CD8-positive, alpha-beta memory T cell (primary cell): Measurements from ENCODE around the gene MORN1. TPM values are rescaled to one million over a fixed set of nuclear protein-coding genes. Genes with fewer than 3 reads are reported as not detected.
A peak's percentile ranks its signal among the peaks of the same experiment; 100 is the strongest.

Source experiments
- CTCF ChIA-PET: fragments of 350-600 bp; sonication (Branson Sonifier 250); formaldehyde crosslinking; loops from one replicate; lab custom pipeline; 2021; ENCODE audit warnings: antibody characterized with exemption; lab: Charles Lee
- POLR2A ChIA-PET: fragments of 350-600 bp; sonication (Branson Sonifier 250); formaldehyde crosslinking; loops from one replicate; lab custom pipeline; 2021; ENCODE audit warnings: antibody characterized with exemption; lab: Charles Lee
- DNase-seq, 5 donors: peaks; one replicate each; pipeline versions ENCODE4 v3.0.0 to v3.0.0-alpha.2; 2020 to 2022; ENCODE audit warnings: mixed read lengths in 1 of 5
- H3K27ac ChIP-seq: one replicate; pipeline ENCODE4 v1.7.0; 2013; ENCODE audit warnings: low read depth, mild to moderate bottlenecking, low read length, moderate library complexity
- H3K27me3 ChIP-seq: 2 replicates; pipeline ENCODE4 v1.7.0; 2013; ENCODE audit warnings: low read length, mild to moderate bottlenecking; ENCODE audit not compliant: insufficient read depth, poor library complexity, severe bottlenecking
- H3K36me3 ChIP-seq: 2 replicates; pipeline ENCODE4 v1.7.0; 2013; ENCODE audit warnings: mild to moderate bottlenecking, low read length, moderate library complexity; ENCODE audit not compliant: insufficient read depth
- H3K4me1 ChIP-seq: 2 replicates; pipeline ENCODE4 v1.7.0; 2013; ENCODE audit warnings: mild to moderate bottlenecking, low read length, moderate library complexity; ENCODE audit not compliant: insufficient read depth
- H3K4me3 ChIP-seq: 2 replicates; pipeline ENCODE4 v1.7.0; 2013; ENCODE audit warnings: mild to moderate bottlenecking, low read length
- H3K9me3 ChIP-seq: 2 replicates; pipeline ENCODE4 v1.7.0; 2013; ENCODE audit warnings: mild to moderate bottlenecking, low read length
- H3K27ac Mint-ChIP-seq, 8 donors: one replicate each; pipeline ENCODE4 v1.8.0; 2020 to 2021; ENCODE audit warnings: mixed read lengths in 8 of 8, mild to moderate bottlenecking in 6 of 8, inconsistent platforms in 3 of 8, moderate library complexity in 3 of 8
- H3K27me3 Mint-ChIP-seq, 2 donors: one replicate each; pipeline ENCODE4 v1.8.0; 2020 to 2021; ENCODE audit warnings: mixed read lengths in 2 of 2, mild to moderate bottlenecking in 1 of 2, moderate library complexity in 1 of 2
- H3K36me3 Mint-ChIP-seq, 3 donors: one replicate each; pipeline ENCODE4 v1.8.0; 2020 to 2021; ENCODE audit warnings: mixed read lengths in 3 of 3, inconsistent platforms in 1 of 3, mild to moderate bottlenecking in 1 of 3
- H3K4me1 Mint-ChIP-seq, 3 donors: one replicate each; pipeline ENCODE4 v1.8.0; 2020 to 2021; ENCODE audit warnings: mixed read lengths in 3 of 3, inconsistent platforms in 1 of 3, mild to moderate bottlenecking in 1 of 3
- H3K4me3 Mint-ChIP-seq, 7 donors: one replicate each; pipeline ENCODE4 v1.8.0; 2020 to 2021; ENCODE audit warnings: mixed read lengths in 7 of 7, mild to moderate bottlenecking in 6 of 7, moderate library complexity in 4 of 7, inconsistent platforms in 2 of 7
- H3K9me3 Mint-ChIP-seq, 5 donors: one replicate each; pipeline ENCODE4 v1.8.0; 2020 to 2022; ENCODE audit warnings: mixed read lengths in 5 of 5, mild to moderate bottlenecking in 3 of 5, moderate library complexity in 2 of 5, inconsistent platforms in 1 of 5
- polyA plus RNA-seq: library from polyadenylated mRNA; unstranded; fragments of 300-500 nt; fragmentation: Illumina TruSeq; gene quantifications from one replicate; pipeline ENCODE4 v1.2.3, GENCODE V29; 2021
- total RNA-seq, 2 experiments: library from RNA; stranded (reverse); gene quantifications; one replicate each; pipeline ENCODE4 v1.2.3, GENCODE V29; 2021

The MORN1 gene
- total and polyA plus RNA-seq, 3 experiments from 2014 or later, result 3.3 to 10.4 (median 9.4) TPM

DNA sequence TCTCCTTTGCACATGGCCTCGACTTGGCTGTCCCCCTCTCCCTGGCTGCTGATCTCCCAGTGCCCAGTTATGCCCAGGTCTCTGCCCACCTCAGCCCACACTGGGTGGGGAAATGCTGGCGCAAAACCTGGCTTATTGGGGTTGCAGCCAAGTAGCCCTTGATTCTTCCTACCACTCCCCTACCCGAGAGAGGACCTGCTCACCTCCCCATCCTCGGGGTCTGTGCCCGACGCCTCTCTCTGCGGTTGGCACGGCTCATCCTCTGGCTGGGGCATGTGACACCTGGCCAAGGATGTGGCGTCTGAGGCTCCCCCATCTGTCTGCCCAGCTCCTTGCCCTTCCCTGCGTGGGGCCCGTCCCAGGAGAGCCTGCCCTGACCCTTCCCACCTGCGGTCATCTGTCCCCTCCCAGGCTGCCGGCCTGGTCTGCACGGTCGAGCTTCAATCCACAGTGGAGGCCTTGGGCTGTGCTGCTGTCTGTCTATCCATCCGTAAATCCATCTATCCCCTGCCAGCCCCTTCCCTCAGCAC lies 27.5 kb upstream of the MORN1 start:
- H3K4me1 Mint-ChIP-seq, result peaks cover 25 to 46% (median 29%) of the 10 kb centered on the region in 3 donors
- POLR2A ChIA-PET, result no interaction called here

DNA sequence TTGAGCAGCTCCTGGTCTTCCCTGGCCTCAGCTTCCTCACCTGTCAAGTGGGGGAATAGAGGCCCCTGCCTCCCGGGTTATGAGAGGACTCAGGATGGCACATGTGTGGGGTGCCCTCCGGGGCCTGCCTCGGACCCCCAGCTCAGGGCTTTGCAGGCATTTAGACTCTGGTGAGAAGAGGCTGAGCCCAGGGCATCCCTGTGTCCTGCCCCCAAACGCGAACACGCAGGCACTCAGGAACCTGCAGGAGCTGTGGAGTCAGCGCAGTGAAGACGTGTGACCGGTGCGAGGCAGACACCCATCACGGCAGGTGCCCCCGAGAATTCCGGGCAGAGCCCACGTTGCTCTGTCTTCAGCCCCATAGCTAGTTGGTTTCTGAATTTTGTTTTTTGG lies 26.5 kb upstream of the MORN1 start:
- Mint-ChIP-seq H3K36me3 (peaks cover 1 to 6% (median 2%) of the 10 kb centered on the region in 3 donors), H3K27ac (peak overlapping the region in 1 of 8 donors; percentile 32), H3K9me3 (peaks cover 0 to 4% (median under 1%) of the 10 kb centered on the region in 5 donors), H3K4me3 (peak overlapping the region in 1 of 7 donors; percentile 78), H3K27me3 (peaks cover 0 to 2% of the 10 kb centered on the region in 2 donors), H3K4me1 (peaks cover 26 to 51% (median 30%) of the 10 kb centered on the region in 3 donors)
- Histone ChIP-seq H3K36me3 (no peaks in the 10 kb centered on the region), H3K4me3 (no peak overlapping the region), H3K9me3 (no peaks in the 10 kb centered on the region), H3K4me1 (peaks cover 47% of the 10 kb centered on the region), H3K27ac (no peak overlapping the region), H3K27me3 (no peaks in the 10 kb centered on the region)
- ChIA-PET POLR2A (no interaction called here), CTCF (interaction anchor here (1.2 to 4.4 kb wide), 2 partner anchors 108 to 130 kb away, joined by 3 to 49 read pairs; partner anchors contain the start of gene PANK4)
- no peak for DNase-seq

More for the DNA sequence above, 27.5 kb upstream of the MORN1 start:
- Mint-ChIP-seq H3K27ac (peak overlapping the region in 2 of 8 donors; percentile 37 to 43), H3K27me3 (peaks cover 0 to 2% of the 10 kb centered on the region in 2 donors), H3K4me3 (peak overlapping the region in 4 of 7 donors; percentile 24 to 84 (median 60)), H3K36me3 (peaks cover 1 to 8% (median 2%) of the 10 kb centered on the region in 3 donors), H3K9me3 (peaks cover 0 to 11% (median 2%) of the 10 kb centered on the region in 5 donors)
- DNase-seq, result no peak
- CTCF ChIA-PET, result interaction anchor here (1.2 kb wide), 1 partner anchor 107 kb away, joined by 3 read pairs; the partner anchor contains the start of gene PANK4
- H3K4me1 ChIP-seq, result peaks cover 41% of the 10 kb centered on the region
- H3K9me3 ChIP-seq, result no peaks in the 10 kb centered on the region
- no peak overlapping the region for H3K4me3 ChIP-seq
- no peaks in the 10 kb centered on the region for H3K36me3 ChIP-seq
- H3K27ac ChIP-seq, result no peak overlapping the region
- H3K27me3 ChIP-seq, result no peaks in the 10 kb centered on the region

DNA sequence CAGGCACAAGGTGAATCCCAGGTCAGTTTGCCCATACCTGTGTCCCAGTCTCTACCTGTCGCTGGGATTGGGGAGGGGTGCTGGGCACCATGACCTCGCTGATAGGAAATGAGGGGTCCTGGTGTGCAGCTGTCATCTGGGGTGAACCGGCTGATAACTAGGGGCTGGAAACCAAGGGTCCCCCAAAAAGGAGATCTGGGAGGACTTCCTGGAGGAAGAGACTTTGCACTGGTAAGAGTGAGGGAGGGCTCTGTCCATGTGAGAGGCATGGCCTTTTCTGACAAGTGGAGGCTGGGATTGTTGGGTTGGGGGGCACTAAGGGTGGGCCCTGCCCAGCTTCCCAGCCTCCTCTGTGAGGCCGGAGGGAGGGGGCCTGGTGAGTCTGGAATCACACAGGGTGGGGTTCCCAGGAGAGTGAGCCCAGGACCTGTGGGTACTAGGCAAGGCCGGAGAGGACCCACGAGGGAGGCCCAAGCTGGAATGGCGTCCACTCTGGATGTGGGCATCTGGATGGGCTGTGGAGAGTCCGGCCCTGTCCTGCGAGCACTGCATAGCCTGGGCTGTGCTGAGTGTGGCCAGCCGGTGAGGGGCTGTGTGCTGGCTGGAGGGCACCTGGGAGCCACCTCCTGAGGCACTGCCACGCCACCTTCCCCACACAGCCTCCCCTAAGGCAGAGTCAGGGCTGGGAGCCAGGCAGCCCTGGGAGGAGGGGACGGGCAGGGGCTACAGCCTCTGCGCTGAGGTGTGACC lies 25.9 kb upstream of the MORN1 start:
- H3K4me1 ChIP-seq, result peaks cover 47% of the 10 kb centered on the region
- no peak for DNase-seq
- Mint-ChIP-seq H3K27me3 (peaks cover 0 to 2% of the 10 kb centered on the region in 2 donors), H3K4me3 (peak overlapping the region; percentile 85 to 92 (median 89)), H3K27ac (peak overlapping the region; percentile 85 to 98 (median 91)), H3K4me1 (peaks cover 26 to 51% (median 30%) of the 10 kb centered on the region in 3 donors), H3K9me3 (peaks cover 0 to under 1% (median 0%) of the 10 kb centered on the region in 5 donors), H3K36me3 (peaks cover 0 to 4% (median 0%) of the 10 kb centered on the region in 3 donors)
- ChIA-PET POLR2A (no interaction called here), CTCF (interaction anchor here (1.6 to 4.4 kb wide), 3 partner anchors 72 to 131 kb away, joined by 7 to 49 read pairs (median 19); no protein-coding TSS in a partner anchor)
- peak overlapping the region; percentile 63 for H3K4me3 ChIP-seq
- H3K27me3 ChIP-seq, result no peaks in the 10 kb centered on the region
- no peaks in the 10 kb centered on the region for H3K9me3 ChIP-seq
- no peak overlapping the region for H3K27ac ChIP-seq
- H3K36me3 ChIP-seq, result no peaks in the 10 kb centered on the region

DNA sequence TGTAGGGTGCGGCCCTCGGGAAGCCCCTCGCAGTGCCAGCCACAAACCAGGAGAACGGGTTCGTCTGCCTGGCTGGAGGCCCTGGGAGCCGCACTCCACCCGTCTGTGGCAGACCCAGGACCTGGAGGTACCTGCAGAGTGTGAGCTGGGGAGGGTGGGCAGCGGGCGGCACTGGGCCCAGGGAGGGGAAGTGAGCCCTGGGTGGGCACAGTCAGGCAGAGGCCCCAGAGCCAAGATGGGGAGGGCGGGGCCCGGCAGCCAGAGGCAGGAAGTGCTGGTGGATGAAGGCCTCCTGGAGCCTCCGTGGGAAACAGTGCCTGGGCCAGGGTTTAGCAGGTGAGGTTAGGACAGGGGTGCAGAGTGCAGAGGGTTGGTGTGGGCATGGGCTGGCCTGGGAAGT lies 25.0 kb upstream of the MORN1 start:
- H3K27me3 ChIP-seq, result no peaks in the 10 kb centered on the region

DNA sequence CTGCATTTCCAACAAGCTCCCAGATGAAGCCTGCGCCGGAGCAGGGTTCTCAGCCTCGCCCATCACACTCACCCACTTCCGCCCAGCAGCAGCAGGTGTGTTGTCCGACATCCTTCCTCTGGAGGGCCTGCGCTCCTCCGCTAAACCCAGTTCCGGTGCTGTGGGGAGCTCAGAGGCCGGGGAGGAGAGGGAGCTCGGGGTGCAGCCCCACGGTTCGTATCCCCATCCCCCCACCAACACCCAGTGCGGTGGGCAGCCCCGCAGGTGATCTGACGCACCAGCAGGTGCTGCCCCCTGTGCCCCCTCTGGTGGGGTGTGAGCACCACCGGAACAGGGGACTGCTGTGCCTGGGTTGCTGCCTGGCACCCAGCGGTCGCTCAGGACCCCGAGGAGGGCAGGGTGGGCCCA lies 24.5 kb upstream of the MORN1 start:
- Mint-ChIP-seq H3K36me3 (peaks cover 0 to 6% (median 0%) of the 10 kb centered on the region in 3 donors), H3K27me3 (peaks cover 0 to 2% of the 10 kb centered on the region in 2 donors), H3K4me3 (peak overlapping the region; percentile 85 to 92 (median 89)), H3K27ac (peak overlapping the region; percentile 88 to 98 (median 92)), H3K9me3 (no peaks in the 10 kb centered on the region), H3K4me1 (peaks cover 28 to 57% (median 30%) of the 10 kb centered on the region in 3 donors)
- Histone ChIP-seq H3K4me3 (peak overlapping the region; percentile 63), H3K9me3 (no peaks in the 10 kb centered on the region), H3K36me3 (no peaks in the 10 kb centered on the region), H3K4me1 (peaks cover 55% of the 10 kb centered on the region), H3K27ac (peak overlapping the region; percentile 47), H3K27me3 (no peaks in the 10 kb centered on the region)
- ChIA-PET CTCF (interaction anchor here (0.7 to 4.4 kb wide), 24 partner anchors 8 to 371 kb away, joined by 3 to 49 read pairs (median 6); partner anchors contain the start of genes FAAP20, HES5, MORN1 and PANK4), POLR2A (interaction anchor here (1.2 to 2.5 kb wide), 7 partner anchors 24 to 170 kb away, joined by 5 to 20 read pairs (median 10); partner anchors contain the start of genes MORN1, PANK4, RER1 and TNFRSF14)
- peak in 4 of 5 donors; percentile 36 to 72 (median 42) for DNase-seq

More for the DNA sequence above, 25.0 kb upstream of the MORN1 start:
- POLR2A ChIA-PET, result interaction anchor here (1.2 to 2.5 kb wide), 7 partner anchors 25 to 169 kb away, joined by 5 to 20 read pairs (median 10); partner anchors contain the start of genes MORN1, PANK4, RER1 and TNFRSF14
- H3K4me1 Mint-ChIP-seq, result peaks cover 28 to 55% (median 30%) of the 10 kb centered on the region in 3 donors
- H3K9me3 Mint-ChIP-seq, result no peaks in the 10 kb centered on the region
- H3K27me3 Mint-ChIP-seq, result peaks cover 0 to 2% of the 10 kb centered on the region in 2 donors
- Histone ChIP-seq H3K27ac (peak overlapping the region; percentile 47), H3K4me3 (peak overlapping the region; percentile 63), H3K9me3 (no peaks in the 10 kb centered on the region), H3K36me3 (no peaks in the 10 kb centered on the region), H3K4me1 (peaks cover 53% of the 10 kb centered on the region)
- peak in 4 of 5 donors; percentile 19 to 61 (median 32) for DNase-seq
- peak overlapping the region; percentile 85 to 98 (median 91) for H3K27ac Mint-ChIP-seq
- H3K4me3 Mint-ChIP-seq, result peak overlapping the region; percentile 85 to 92 (median 89)
- H3K36me3 Mint-ChIP-seq, result peaks cover 0 to 6% (median 0%) of the 10 kb centered on the region in 3 donors
- CTCF ChIA-PET, result interaction anchor here (0.7 to 4.4 kb wide), 19 partner anchors 8 to 371 kb away, joined by 3 to 49 read pairs (median 6); partner anchors contain the start of genes FAAP20, HES5, PANK4 and PRXL2B

DNA sequence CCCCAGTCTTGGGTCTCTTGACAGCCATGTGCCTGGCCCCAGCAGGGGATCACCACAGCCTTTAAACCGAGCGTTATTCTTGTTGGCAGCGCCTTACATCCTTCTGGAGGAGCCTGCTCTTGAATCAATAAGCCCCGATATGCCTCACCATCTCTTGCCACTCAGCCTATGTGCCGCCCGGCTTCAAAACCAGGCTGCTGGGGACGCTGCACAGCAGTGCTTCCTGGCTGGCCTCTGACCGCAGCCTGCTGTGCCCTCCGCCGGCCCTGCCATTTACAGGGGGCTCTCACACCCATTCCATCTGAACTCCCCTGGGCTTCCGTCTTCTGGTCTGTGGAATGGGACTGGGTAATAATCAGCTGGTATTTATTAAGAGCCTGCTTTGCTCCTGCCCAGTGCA lies 24.0 kb upstream of the MORN1 start:
- DNase-seq, result peak in 1 of 5 donors; percentile 11
- H3K27ac ChIP-seq, result peak overlapping the region; percentile 47
- ChIA-PET CTCF (interaction anchor here (0.6 to 4.4 kb wide), 25 partner anchors 9 to 939 kb away, joined by 3 to 49 read pairs (median 5); partner anchors contain the start of genes FAAP20, HES5, MORN1 and PANK4), POLR2A (interaction anchor here (1.2 to 2.5 kb wide), 7 partner anchors 24 to 170 kb away, joined by 5 to 20 read pairs (median 10); partner anchors contain the start of genes MORN1, PANK4, RER1 and TNFRSF14)
- peak overlapping the region; percentile 63 for H3K4me3 ChIP-seq
- Mint-ChIP-seq H3K4me1 (peaks cover 30 to 62% (median 30%) of the 10 kb centered on the region in 3 donors), H3K36me3 (peaks cover 0 to 9% (median 0%) of the 10 kb centered on the region in 3 donors), H3K27me3 (peaks cover 0 to 2% of the 10 kb centered on the region in 2 donors), H3K9me3 (no peaks in the 10 kb centered on the region), H3K27ac (peak overlapping the region; percentile 88 to 98 (median 92)), H3K4me3 (peak overlapping the region; percentile 85 to 92 (median 89))
- H3K27me3 ChIP-seq, result no peaks in the 10 kb centered on the region
- H3K4me1 ChIP-seq, result peaks cover 55% of the 10 kb centered on the region
- no peaks in the 10 kb centered on the region for H3K9me3 ChIP-seq
- H3K36me3 ChIP-seq, result no peaks in the 10 kb centered on the region
